HG03064 (cell line): ENCODE measurements around the gene BRAT1.
"Not testable (repeated sequence)": the region's sequence is repeated elsewhere in the genome, so short reads cannot be mapped to it uniquely, and the experiment has no call there.

Experiments
- ATAC-seq: cut with Tn5 transposase; IDR thresholded peaks from one replicate; pipeline ENCODE4 v1.9.1; 2021; ENCODE audit warnings: low read depth; ENCODE audit not compliant: unreplicated experiment

BRAT1 gene

DNA sequence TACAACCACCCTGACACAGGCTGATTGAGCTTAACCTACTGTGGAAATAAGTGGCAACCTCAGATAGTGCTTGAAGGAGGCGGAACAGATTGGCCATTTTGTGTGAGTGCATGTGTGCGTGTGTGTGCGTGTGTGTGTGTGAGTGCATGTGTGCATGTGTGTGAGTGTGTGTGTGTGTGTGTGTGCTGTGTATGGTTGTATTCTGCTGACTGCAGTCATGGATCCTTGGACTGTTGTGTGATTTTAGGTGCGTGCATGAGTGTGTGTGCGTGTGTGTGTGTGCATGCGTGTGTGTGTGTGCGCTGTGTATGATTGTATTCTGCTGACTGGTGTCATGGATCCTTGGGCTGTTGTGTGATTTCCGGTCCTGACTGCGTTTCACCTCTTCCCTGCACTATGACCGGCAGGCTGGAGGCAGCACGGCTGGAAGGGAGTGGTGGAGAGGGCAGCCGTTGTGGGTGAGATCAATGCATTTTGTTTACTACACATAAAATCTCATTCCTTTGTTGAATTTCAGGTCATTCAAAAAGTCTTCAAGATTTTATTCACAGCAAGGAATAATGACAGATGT lies 9.7 kb upstream of the BRAT1 start:
- no peak for ATAC-seq

DNA sequence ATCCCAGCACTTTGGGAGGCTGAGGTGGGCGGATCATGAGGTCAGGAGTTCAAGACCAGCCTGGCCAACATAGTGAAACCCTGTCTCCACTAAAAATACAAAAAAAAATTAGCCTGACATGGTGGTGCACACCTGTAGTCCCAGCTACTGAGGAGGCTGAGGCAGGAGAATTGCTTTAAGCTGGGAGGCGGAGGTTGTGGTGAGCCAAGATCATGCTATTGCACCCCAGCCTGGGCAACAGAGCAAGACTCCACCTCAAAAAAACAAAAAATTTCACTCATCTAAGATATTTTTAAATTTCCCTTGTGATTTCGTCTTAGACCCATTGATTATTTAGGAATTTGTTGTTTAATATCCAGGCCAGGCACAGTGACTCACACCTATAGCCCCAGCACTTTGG lies 8.6 kb upstream of the BRAT1 start:
- ATAC-seq: not testable (repeated sequence)

DNA sequence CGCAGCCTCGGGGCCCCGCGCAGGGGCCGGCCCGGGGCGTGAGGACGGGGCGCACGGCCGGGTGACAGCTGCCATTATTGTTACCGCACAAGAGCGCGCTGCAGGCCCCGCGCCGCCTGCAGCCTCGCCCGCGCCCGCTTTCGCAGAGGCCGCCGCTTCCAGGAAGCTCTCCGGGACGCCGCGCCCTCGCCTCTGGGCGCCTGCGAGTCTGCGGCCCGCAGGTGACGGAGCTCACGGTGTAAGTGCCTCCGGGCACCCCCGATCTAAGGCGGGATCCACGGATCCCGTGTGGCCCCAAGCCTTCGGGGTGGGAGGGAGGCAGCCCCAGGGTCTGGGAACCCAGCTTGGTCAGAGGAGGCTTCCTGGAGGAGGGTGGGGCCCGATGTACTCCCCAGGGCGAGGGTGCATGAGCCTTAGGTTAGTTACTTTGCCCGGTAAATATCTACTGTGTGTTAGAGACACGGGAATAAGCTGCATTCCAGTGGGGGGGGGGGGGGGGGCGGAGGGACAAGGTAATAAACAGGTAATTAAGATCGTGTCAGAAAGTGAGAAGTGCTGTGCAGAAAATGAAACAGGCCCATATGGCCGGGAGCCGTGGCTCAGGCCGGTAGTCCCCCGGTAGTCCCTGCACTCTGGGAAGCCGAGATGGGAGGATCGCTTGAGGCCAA lies 4.1 kb upstream of the BRAT1 start:
- peak; percentile 9 for ATAC-seq

DNA sequence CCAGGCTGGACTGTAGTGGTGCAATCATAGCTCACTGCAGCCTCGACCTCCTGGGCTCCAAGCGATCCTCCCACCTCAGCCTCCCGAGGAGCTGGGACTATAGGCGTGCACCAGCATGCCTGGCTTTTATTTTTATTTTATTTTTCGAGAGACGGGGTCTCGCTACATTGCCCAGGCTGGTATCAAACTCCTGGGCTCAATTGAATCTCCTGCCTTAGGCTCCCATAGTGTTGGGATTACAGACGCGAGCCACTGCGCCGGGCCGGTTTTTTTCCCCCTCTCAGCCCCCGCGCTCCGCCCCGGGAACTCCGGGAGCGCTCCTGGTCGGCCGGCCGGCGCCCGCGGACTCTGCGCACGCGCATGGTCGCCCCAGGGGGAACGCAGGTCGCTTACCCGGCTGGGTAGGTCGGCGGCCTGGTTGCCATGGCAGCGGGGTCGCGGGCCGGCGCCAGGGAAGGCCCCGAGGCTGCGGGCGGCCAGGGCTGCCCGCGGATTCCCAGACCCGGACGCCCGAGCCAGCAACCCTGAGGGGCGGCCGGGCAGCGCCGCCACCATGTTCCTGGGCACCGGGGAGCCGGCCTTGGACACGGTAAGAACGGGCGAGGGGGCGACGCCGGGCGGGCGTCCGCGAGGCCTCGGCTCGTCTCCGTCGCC lies 3.4 kb upstream of the BRAT1 start, which contains the start of gene IQCE:
TSS of gene IQCE (plus strand) at position 351 of the 654 bp plus-strand sequence. CDS start at position 554, 203 bp downstream.
- peak; percentile 60 for ATAC-seq

DNA sequence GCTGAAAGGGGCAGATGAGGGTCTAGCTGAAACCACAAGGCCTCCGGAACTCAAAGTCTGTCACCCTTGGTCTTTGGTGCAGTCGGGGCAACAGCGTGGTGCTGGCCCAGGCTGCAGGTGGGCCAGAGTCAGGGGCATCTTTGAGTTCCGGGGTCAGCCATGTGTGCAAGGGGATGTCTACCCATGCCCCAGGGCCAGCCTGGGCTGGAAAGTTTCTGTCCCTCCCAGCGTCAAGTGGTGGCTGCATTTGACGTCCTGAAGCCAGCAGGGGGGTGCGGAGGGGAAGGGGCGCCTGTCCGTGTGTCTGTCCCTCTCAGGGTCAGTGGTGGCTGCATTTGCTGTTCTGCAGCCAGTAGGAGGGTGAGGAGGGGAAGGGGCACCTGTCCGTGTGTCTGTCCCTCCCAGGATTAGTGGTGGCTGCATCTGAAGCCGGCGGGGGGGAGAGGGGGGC lies 638 bp downstream of the BRAT1 start:
- no peak for ATAC-seq

DNA sequence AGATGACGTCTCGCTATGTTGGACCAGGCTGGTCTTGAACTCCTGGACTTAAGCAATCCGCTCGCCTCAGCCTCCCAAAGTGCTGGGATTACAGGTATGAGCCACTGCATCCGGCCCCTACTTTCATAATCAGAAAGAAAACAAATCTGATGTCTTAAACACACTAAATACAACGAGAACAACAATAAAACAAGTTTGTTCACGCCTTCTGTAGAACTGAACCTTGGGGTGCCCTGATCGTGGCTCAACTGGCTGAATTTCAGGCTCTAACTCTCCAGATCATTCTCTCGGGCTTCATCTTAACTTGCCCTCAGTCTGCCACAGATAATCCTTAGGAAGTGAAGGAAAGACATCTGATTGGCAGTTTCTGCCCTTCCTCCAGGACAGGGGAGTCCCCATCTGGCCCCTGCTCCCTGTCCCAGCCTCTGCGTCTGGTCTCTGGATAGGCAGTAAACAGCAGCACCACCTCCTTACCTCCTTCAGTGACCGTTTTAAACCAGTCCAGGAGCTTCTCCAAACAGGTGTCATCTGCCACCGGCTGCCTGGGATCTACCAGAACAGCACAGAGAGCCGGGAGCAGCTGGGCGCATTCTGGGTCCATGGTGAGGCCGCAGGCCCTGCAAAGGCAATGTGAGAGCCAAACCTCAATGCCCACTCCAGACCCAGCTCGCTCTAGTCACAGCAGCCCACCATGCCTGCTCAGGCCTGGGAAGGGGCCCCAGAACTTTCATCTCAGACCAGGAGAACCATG lies 1.3 kb downstream of the BRAT1 start:
- no peak for ATAC-seq

DNA sequence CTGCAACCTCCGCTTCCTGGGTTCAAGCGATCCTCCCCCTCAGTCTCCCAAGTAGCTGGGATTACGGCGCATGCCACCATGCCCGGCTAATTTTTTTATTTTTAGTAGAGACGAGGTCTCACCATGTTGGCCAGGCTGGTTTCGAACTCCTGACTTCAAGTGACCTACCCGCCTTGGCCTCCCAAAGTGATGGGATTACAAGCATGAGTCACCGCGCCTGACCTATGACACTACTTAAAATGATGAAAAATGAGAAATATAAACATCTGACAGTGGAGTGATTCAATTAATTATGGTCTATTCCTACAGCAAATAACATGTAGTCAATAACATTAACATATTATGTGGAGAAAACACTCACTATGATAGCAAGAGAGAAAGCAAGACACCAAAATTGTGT lies 2.2 kb downstream of the BRAT1 start:
- ATAC-seq: no peak

DNA sequence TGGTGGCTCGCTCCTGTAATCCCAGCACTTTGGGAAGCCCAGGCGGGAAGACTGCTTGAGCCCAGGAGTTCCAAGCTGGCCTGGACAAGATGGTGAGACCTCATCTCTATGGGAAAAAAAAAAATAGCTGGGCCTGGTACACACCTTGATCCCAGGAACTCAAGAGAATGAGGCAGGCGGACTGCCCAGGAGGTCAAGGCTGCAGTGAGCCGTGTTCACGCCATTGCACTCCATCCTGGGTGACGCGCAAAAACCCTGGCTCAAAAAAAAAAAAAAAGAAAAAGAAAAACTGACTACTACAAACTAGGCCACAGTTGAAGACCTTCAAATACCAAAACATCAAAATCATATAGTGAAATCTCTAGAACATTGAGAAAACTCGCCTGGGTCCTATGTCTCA lies 3.9 kb downstream of the BRAT1 start:
- no peak for ATAC-seq

DNA sequence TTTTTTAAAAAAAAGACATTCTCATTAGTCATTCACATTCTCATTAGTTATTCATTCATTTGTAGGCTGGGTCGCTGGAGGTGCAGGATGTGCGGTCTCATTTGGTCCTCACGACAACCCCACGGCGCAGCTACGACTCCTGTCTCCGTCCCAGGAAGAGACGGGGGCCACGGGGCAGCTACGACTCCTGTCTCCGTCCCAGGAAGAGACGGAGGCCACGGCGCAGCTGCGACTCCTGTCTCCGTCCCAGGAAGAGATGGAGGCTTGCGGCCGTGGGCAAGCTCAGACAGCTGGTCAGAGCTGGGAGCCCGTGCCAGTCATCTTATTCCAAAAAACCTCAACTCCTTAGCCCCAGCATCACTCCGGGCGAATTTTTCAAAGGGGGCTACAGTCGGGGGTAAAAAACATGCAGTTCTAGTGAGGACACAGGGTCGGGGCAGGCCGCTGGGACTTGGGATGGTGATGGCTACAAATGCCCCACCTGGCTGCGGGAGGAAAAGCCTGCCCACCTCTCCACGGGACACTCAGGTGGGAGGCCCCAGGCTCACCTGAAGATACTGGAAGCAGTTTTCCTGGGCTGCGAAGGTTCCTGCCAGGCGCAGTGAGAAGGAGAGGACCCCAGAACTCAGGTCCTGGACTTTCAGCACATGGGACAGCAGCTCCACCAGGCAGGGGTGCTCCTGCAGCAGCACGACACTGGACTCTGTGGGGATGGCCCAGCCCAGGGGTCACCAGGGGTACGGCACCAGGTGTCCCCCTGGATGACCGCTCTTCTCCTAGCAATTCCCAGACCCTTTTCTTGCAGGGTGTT lies 8.3 kb downstream of the BRAT1 start:
- ATAC-seq: no peak

DNA sequence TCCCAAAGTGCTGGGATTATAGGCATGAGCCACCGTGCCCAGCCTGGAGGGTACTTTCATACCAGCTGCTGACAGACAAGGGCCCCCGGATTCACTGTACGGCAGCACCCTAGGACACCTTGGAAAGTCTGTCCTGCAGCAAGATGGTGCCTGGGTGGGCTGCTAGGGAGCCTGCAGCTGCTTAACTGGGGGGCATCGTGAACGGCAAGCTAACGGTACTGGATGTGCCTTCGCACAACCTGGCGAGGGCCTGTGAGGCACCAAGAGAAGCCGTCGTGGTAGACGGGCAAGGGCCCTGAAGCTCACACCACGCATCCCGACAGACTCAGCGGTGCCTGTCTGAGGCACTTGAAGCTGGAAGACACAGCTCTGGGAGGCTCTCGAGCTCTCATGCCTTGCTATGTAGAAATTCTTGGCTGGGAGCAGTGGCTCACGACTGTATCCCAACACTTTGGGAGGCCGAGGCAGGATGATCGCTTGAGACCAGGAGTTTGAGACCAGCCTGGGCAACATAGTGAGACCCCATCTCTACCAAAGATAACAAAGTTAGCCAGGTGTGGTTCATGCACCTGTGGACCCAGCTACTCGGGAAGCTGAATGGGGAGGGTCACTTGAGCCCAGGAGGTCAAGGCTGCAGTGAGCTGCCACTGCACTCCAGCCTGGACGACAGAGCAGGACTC lies 9.4 kb downstream of the BRAT1 start:
- no peak for ATAC-seq

DNA sequence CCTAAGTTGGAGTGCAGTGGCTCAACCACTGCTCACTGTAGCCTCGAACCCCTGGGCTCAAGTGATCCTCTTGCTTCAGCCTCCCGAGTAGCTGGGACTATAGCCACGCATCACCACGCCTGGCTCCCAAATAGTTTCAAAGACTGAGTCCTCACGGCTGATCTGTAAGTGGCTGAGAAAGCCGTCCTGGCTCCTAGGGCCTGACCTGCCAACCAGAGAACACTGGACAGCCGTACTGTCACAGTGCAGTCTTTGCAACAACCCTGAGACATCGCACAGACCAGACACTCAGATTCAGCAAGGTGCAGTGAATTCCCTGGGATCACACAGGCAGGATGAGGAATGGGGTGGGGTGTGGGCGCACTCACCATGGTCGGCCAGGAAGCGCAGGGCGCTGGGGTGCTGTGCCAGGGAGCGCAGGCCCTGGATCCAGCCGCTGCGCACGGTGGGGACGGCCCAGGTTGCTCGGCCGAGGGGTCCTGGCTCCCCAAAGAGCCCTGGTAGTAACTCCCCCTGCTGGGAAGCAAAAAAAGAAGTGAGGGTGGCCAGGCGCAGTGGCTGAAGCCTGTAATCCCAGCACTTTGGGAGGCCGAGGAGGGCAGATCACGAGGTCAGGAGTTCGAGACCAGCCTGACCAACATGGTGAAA lies 10.7 kb downstream of the BRAT1 start:
- ATAC-seq: no peak

DNA sequence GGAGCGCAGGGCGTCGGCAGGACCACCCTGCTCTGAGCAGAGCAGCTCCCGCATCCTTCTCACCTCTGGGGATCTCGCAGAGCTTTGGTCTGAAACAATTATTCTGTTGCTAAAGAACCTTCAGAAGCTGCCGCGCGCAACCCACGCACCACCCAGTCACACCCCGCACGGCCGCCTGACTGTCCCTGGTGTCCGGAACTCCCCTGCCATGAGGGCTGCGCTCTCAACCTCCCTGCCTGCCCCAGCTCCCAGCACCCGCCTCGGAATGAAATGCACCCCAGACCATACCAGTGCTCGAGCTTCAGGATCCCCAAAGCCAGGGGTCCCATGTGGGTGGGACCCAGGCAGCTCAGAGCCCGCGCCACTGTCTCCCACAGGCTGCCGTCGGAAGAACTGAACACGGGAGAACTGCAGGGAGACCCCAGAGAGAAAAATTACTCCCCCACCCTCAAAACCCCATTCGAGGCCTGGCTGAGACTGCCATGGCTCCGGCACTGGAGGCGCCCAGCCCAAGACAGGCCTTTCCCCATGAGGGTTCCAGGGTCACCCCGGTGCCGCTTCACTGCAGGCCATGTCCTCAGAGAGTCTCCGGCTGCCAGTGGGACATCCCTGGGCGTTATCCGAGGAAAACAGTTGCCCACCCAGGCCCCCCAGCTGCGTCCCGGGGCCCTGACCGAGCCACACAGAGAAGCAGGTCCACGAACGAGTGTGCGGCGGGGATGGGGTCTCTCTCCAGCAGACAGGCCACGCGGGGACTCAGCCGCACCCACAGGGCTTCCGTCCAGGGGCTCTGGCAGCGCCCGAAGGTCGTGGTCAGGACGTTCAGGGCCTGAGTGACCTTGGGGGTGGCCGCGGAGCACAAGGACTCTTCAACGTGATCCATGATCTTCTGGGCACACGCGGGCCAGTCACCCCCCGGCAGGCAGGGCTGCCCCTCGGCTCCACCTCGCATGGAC lies 12.1 kb downstream of the BRAT1 start:
- ATAC-seq: no peak

DNA sequence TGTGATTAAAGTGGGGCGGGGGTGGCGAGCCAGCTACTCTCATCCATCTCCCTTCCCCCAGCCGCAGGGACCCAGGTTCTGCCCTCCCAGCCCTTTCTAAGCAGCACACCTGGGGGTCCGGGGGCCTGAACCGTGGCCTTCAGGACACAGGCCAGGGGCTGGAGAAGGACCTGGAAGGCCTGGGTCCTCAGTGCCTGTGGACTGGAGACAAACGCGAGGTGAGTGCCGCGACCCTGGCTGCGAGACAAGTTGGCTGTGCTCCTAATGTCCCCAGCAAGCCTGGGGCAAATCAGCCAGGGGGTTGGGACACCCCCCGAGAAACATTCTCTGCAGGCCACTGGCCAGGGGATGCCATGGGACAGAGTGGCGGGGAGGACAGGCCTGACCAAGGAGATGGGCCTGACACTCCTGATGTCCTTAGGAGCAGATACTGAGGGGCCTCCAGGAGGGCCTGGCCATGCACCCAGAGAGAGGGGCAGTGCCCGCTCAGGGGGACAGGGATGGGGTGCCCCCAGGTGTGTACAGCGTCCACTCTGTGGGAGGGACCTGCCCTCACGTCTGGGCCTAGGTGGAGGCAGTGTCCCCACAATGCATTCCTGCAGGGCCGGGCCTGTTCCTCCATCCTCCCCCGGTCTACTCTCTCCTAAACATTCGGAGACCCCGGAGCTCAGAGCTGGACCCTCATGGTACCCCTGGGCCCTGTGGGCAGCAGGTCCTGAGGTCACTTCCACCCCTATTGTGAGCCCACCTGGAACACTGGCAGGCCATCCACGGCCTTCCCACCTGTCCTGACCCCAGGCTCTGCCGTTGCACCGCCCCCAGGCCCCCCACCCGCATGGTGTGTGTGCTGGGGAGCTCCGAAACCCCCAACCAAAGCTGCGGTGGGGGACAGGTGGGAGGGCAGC lies 13.1 kb downstream of the BRAT1 start:
- no peak for ATAC-seq

DNA sequence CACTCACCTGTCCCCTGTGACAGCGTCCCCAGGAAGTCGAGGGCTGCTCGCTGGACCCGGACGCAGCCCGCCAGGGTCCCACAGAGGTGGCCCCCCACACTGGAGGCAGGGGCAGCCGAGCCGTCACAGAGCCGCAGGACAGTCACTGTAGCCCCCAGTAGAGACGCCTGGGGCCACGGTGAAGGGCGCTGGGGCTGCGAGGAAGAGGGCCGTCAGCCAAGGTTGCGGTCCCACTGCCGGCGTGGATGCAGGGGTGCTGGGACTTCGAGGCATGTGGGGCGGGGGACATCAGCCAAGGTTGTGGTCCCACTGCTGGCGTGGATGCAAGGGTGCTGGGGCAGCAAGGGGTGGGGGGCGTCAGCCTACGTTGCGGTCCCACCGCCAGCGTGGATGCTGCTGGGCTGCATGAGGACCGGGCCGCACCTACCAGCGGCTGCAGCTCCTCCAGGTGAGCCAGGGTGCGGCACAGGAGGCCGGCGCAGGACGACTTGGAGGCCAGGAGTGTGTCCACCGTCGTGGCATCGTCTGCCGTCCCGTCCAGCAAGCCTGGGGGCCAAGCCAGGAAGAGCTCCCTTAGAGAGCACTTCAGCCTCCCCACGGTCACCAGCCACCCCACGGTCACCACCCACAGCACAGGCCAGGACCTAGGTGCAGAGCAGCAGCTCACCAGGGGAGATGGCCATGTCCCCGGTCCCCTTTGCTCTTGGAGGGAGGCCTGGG lies 13.9 kb downstream of the BRAT1 start:
- ATAC-seq: no peak

DNA sequence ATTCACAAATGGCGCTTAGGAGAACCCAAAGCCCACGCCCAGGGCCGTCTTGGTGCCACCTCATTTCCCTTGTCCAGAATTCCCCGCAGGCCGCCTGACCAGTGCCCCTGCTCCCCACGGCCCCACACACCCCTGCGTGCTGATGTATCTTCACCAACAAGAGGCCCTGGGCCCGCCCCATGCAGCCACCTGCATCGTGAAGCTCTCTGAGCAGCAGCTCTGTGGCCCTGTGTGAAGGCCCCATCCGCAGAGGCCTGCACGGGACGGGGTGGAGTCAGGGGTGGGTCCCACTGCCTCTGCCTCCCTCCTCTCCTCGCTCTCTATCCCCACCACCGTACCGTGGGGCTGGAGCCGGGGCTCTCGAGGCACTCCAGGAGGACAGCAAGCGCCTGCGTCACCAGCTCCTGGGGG lies 14.7 kb downstream of the BRAT1 start:
- ATAC-seq: no peak

DNA sequence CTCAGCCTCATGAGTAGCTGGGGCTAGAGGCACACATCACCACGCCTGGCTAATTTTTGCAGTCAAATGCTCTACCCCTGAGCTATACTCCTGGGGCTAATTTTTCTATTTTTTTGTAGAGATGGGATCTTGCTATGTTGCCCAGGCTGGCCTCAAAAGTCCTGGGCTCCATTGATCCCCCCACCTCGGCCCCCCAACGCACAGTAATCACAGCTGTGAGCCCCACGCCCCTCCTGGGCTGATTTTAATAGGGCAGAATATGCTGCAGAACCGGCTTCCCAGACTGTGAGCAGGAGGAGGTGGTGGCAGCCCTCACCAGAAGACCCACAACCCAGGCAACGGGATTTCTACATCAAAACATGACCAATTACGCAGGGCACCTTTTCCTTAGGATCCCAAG lies 15.2 kb downstream of the BRAT1 start:
- no peak for ATAC-seq
